ENCODE results near the gene JMJD4.

Gene JMJD4

GRCh38 chr1:227756172-227756959 is 21.3 kb upstream of the JMJD4 start:
- no peaks in the 10 kb centered on the region for H3K9me3 Mint-ChIP-seq
- no peak for DNase-seq (ENCODE audit: low spot score in 2 of 2)
- H3K27ac Mint-ChIP-seq (ENCODE audit: low read depth), result no peak overlapping the region
- no peak for ATAC-seq (replicated peaks; ENCODE audit: extremely low read depth, poor library complexity, severe bottlenecking)
- no peak overlapping the region for H3K4me3 Mint-ChIP-seq
- H3K27me3 Mint-ChIP-seq, result no peaks in the 10 kb centered on the region
- peaks cover 8% of the 10 kb centered on the region for H3K36me3 Mint-ChIP-seq (ENCODE audit: insufficient read depth)
- peaks cover 18% of the 10 kb centered on the region for H3K4me1 Mint-ChIP-seq

DNA sequence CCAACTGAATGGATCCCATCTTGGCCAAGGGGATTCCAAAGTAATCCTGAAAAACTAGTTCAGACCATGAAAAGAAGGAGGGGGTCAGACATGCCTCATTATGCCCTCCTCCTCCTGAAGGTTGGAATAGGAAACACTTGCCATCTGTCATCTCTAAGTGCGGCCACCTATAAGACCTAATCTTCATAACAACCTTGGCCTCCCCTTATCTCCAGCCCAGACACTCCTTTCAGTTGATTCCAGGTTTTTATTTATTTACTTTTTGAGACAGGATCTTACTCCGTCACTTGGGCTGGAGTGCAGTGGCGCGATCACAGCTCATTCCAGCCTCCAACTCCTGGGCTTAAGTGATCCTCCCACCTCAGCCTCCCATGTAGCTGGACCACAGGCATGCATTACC is 19.9 kb upstream of the JMJD4 start:
- Mint-ChIP-seq H3K27ac (ENCODE audit: low read depth) (no peak overlapping the region), H3K4me1 (peaks cover 13% of the 10 kb centered on the region), H3K9me3 (no peaks in the 10 kb centered on the region), H3K27me3 (no peaks in the 10 kb centered on the region), H3K36me3 (ENCODE audit: insufficient read depth) (peaks cover 9% of the 10 kb centered on the region), H3K4me3 (no peak overlapping the region)
- DNase-seq (ENCODE audit: low spot score in 2 of 2) (no peak), ATAC-seq (replicated peaks; ENCODE audit: extremely low read depth, poor library complexity, severe bottlenecking) (no peak)

- Mint-ChIP-seq H3K4me1 (peaks cover 18% of the 10 kb centered on the region), H3K27me3 (no peaks in the 10 kb centered on the region), H3K27ac (ENCODE audit: low read depth) (no peak overlapping the region), H3K9me3 (no peaks in the 10 kb centered on the region), H3K4me3 (no peak overlapping the region), H3K36me3 (ENCODE audit: insufficient read depth) (peaks cover 6% of the 10 kb centered on the region)
- DNase-seq (ENCODE audit: low spot score in 2 of 2) (no peak), ATAC-seq (replicated peaks; ENCODE audit: extremely low read depth, poor library complexity, severe bottlenecking) (no peak)
Observed at GRCh38 chr1:227753999-227754711, 19.1 kb upstream of the JMJD4 start.

DNA sequence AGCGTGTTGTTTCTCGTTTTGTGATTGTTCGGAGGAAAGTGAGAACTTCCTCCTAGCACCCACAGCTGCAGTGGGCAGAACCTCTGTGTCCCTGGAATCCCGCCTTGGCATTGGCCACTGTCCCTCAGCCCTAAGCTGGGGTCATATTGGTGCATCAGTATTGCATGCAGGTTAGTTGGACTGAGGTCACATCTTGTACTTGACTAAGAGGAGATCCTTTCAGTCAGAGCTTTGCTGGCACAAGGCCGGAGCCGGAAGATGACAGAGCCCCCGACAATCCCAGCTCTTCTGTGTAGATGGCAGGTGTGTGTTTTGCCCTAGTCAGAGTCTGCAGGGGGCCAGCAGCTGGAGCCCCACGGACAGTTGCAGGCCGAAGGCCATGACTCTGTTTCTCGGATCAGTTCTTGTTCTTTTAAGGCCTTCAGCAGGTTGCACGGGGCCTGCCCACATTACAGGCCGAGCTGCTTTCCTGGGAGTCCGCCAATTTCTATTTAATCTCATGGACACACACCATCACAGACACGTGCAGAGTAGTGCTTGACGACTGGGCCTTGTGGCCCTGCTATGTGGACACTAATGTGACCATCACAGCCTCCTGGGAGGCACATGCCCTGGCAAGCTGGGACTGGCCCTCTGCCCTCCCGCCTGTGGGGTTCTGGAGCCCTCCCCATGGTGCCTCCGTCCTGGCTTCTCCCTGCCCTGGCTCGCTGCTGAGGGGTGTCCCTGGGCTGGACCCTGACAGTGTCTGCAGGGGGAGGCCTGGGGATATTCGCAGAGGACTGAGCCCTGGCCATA is 15.0 kb upstream of the JMJD4 start:
- Mint-ChIP-seq H3K4me3 (no peak overlapping the region), H3K27ac (ENCODE audit: low read depth) (no peak overlapping the region), H3K4me1 (peaks cover 32% of the 10 kb centered on the region), H3K9me3 (no peaks in the 10 kb centered on the region), H3K27me3 (no peaks in the 10 kb centered on the region), H3K36me3 (ENCODE audit: insufficient read depth) (peaks cover 13% of the 10 kb centered on the region)
- DNase-seq (ENCODE audit: low spot score in 2 of 2) (no peak), ATAC-seq (replicated peaks; ENCODE audit: extremely low read depth, poor library complexity, severe bottlenecking) (no peak)

GRCh38 chr1:227749225-227749624 is 14.1 kb upstream of the JMJD4 start:
- no peaks in the 10 kb centered on the region for H3K9me3 Mint-ChIP-seq
- H3K4me3 Mint-ChIP-seq, result no peak overlapping the region
- DNase-seq (ENCODE audit: low spot score in 2 of 2) (no peak), ATAC-seq (replicated peaks; ENCODE audit: extremely low read depth, poor library complexity, severe bottlenecking) (no peak)
- no peak overlapping the region for H3K27ac Mint-ChIP-seq (ENCODE audit: low read depth)
- peaks cover 11% of the 10 kb centered on the region for H3K36me3 Mint-ChIP-seq (ENCODE audit: insufficient read depth)
- H3K27me3 Mint-ChIP-seq, result no peaks in the 10 kb centered on the region
- peaks cover 33% of the 10 kb centered on the region for H3K4me1 Mint-ChIP-seq

- H3K27me3 Mint-ChIP-seq, result no peaks in the 10 kb centered on the region
- H3K36me3 Mint-ChIP-seq (ENCODE audit: insufficient read depth), result peaks cover 11% of the 10 kb centered on the region
- H3K4me3 Mint-ChIP-seq, result no peak overlapping the region
- peaks cover 38% of the 10 kb centered on the region for H3K4me1 Mint-ChIP-seq
- H3K9me3 Mint-ChIP-seq, result no peaks in the 10 kb centered on the region
- ATAC-seq (replicated peaks; ENCODE audit: extremely low read depth, poor library complexity, severe bottlenecking) (peak; percentile 78), DNase-seq (ENCODE audit: low spot score in 2 of 2) (no peak)
- peak overlapping the region; percentile 30 for H3K27ac Mint-ChIP-seq (ENCODE audit: low read depth)
Observed at GRCh38 chr1:227748496-227749182, 13.5 kb upstream of the JMJD4 start.

- peaks cover 11% of the 10 kb centered on the region for H3K36me3 Mint-ChIP-seq (ENCODE audit: insufficient read depth)
- no peak overlapping the region for H3K27ac Mint-ChIP-seq (ENCODE audit: low read depth)
- ATAC-seq (replicated peaks; ENCODE audit: extremely low read depth, poor library complexity, severe bottlenecking) (no peak), DNase-seq (ENCODE audit: low spot score in 2 of 2) (no peak)
- no peaks in the 10 kb centered on the region for H3K9me3 Mint-ChIP-seq
- H3K27me3 Mint-ChIP-seq, result no peaks in the 10 kb centered on the region
- H3K4me1 Mint-ChIP-seq, result peaks cover 41% of the 10 kb centered on the region
- no peak overlapping the region for H3K4me3 Mint-ChIP-seq
Observed at GRCh38 chr1:227747948-227748495, 12.9 kb upstream of the JMJD4 start.

DNA sequence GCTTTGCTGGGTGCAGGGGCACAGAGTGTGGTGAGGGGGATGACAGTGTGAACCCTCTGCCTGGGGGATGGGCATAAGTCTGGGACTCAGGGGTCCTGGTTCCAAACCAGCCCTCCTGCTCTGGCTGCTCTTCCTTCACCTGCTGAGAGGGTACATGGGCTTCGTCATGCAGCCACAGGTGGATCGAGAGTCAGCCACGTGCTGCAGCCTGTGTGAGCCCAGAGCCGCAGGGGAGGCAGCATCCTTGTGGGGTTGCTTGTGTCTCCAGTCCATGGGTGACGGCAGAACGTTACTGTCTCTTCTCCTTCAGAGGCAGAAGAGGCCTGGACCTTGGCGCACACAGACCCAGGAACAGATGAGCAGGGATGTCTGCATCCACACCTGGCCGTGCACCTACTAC is 12.3 kb upstream of the JMJD4 start:
- H3K9me3 Mint-ChIP-seq, result no peaks in the 10 kb centered on the region
- no peak for ATAC-seq (replicated peaks; ENCODE audit: extremely low read depth, poor library complexity, severe bottlenecking)
- no peak for DNase-seq (ENCODE audit: low spot score in 2 of 2)
- H3K4me3 Mint-ChIP-seq, result no peak overlapping the region
- H3K36me3 Mint-ChIP-seq (ENCODE audit: insufficient read depth), result peaks cover 11% of the 10 kb centered on the region
- H3K27ac Mint-ChIP-seq (ENCODE audit: low read depth), result no peak overlapping the region
- H3K27me3 Mint-ChIP-seq, result no peaks in the 10 kb centered on the region
- H3K4me1 Mint-ChIP-seq, result peaks cover 45% of the 10 kb centered on the region

DNA sequence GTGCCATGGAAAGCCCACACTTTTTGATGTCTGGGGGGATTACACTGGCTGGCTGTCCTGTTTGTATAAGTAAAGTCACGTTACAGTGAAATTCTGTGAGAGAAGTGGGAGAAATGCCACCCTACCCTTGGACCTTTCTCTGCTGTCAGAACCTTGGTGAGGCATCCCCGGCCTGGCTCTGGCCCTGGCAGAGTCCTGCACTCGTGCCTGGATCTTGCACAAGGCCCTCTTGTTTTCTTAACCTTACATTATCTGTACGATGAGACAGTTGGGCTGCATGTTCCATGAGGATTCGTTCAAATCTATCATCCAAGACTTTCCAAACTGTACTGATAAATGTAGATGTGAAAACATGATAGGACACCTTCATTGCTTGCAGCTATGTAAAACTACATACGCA is 11.6 kb upstream of the JMJD4 start:
- Mint-ChIP-seq H3K9me3 (no peaks in the 10 kb centered on the region), H3K36me3 (ENCODE audit: insufficient read depth) (peaks cover 11% of the 10 kb centered on the region), H3K27ac (ENCODE audit: low read depth) (no peak overlapping the region), H3K4me3 (no peak overlapping the region), H3K27me3 (no peaks in the 10 kb centered on the region), H3K4me1 (peaks cover 46% of the 10 kb centered on the region)
- no peak for DNase-seq (ENCODE audit: low spot score in 2 of 2)
- no peak for ATAC-seq (replicated peaks; ENCODE audit: extremely low read depth, poor library complexity, severe bottlenecking)

DNA sequence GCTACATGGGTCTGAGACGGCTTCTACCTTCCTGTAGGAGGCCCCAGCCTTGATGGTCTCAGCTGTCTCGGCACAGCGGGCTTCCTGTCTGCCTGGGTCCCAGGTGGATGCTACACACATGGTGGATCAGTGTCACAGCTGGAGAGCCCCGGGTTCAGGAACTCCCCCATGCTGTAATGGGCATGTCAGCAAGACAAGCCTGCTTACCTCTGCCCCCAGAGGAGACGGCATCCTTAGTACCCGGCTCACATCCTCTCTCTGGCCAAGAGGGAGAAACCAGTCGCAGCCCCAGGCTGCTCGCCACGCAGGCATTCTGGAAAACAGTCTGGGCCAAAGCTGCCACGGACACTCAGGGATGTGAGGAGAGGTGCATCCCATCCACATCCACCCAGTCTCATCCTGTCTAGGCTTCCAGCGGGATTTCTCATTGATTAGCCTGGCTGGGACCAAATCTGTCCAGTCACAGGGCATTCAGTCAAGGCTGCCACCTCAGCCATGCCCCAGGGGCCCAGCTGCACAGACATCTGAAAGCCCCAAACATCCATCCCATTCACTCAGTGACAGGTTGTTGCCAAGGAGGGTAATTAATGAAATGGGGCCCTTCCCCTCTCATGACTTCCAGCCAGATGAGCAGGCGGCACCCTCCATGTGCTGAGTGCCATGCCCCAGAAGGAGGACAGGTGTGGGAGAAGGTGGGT is 10.6 kb upstream of the JMJD4 start:
- Mint-ChIP-seq H3K27ac (ENCODE audit: low read depth) (no peak overlapping the region), H3K27me3 (no peaks in the 10 kb centered on the region), H3K4me3 (no peak overlapping the region), H3K4me1 (peaks cover 51% of the 10 kb centered on the region), H3K9me3 (no peaks in the 10 kb centered on the region), H3K36me3 (ENCODE audit: insufficient read depth) (peaks cover 9% of the 10 kb centered on the region)
- ATAC-seq (replicated peaks; ENCODE audit: extremely low read depth, poor library complexity, severe bottlenecking) (no peak), DNase-seq (ENCODE audit: low spot score in 2 of 2) (no peak)

- peaks cover 60% of the 10 kb centered on the region for H3K4me1 Mint-ChIP-seq
- no peak overlapping the region for H3K4me3 Mint-ChIP-seq
- peak overlapping the region; percentile 38 for H3K27ac Mint-ChIP-seq (ENCODE audit: low read depth)
- H3K36me3 Mint-ChIP-seq (ENCODE audit: insufficient read depth), result peaks cover 7% of the 10 kb centered on the region
- no peaks in the 10 kb centered on the region for H3K9me3 Mint-ChIP-seq
- ATAC-seq (replicated peaks; ENCODE audit: extremely low read depth, poor library complexity, severe bottlenecking) (no peak), DNase-seq (ENCODE audit: low spot score in 2 of 2) (no peak)
- no peaks in the 10 kb centered on the region for H3K27me3 Mint-ChIP-seq
Observed at GRCh38 chr1:227744668-227745067, 9.6 kb upstream of the JMJD4 start.

Data from central memory CD8-positive, alpha-beta T cell (primary cell).